Measurements from ENCODE around the gene DCAF11. TPM values are rescaled to one million over a fixed set of nuclear protein-coding genes. Genes with fewer than 3 reads are reported as not detected.
A peak's percentile ranks its signal among the peaks of the same experiment; 100 is the strongest.

The DCAF11 gene
- total and polyA plus RNA-seq, 3 donors from 2014 or later, result 67.6 to 77.4 (median 68.0) TPM

- Histone ChIP-seq H3K9me3 (no peaks in the 10 kb centered on the region), H3K27ac (peak within 1 kb of the TSS; percentile 89 to 93), H3K36me3 (ENCODE audit: low read depth, missing control alignments) (no peaks in the 10 kb centered on the region), H3K4me3 (peak within 1 kb of the TSS; percentile 84 to 87), H3K27me3 (no peaks in the 10 kb centered on the region), H3K4me1 (peaks cover 26% of the 10 kb centered on the region)
- TF ChIP-seq POLR2A (IDR thresholded peaks at IDR 0.05), result no peak
- peak; percentile 23 to 73 (median 32) for TF ChIP-seq CTCF (IDR thresholded peaks at IDR 0.05)
- intact Hi-C loops (cut with DNase I; ENCODE audit: low total_unique reads), result no loop called here
- DNase-seq, result peak; percentile 100
- WGBS, 2 donors, result 0 to 1% methylated on average over 41 to 65 of the region's 65 CpGs
These were observed 26.7 kb downstream of the DCAF11 start, which contains the start of gene EMC9 for GRCh38 chr14:24141097-24141880. Gene EMC9, minus strand, starts transcription at chr14:24141591. Its CDS starts 287 bp downstream, at chr14:24141304.

DNA sequence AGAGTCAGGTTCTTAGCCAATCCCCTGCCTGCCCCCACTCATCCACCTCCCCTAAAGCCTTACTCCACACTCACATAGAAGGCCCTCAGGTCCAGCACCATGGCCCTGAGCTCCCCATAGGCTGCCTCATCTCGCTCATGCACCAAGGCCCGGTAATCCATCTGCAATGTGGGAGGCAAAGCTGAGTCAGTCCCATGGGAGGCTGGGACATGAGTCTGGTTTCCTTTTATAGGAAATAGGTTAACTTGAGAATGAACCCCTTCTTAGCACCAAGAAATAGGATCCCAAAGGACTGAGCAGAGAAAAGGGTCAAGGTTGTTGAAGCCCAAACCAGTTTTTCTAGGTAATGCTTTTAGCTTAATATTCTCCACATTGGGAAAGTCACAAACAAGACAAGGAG is 28.9 kb downstream of the DCAF11 start:
- Histone ChIP-seq H3K9me3 (no peaks in the 10 kb centered on the region), H3K36me3 (ENCODE audit: low read depth, missing control alignments) (no peaks in the 10 kb centered on the region), H3K4me1 (peaks cover 24% of the 10 kb centered on the region), H3K27me3 (no peaks in the 10 kb centered on the region), H3K27ac (no peak overlapping the region), H3K4me3 (no peak overlapping the region)
- DNase-seq, result no peak
- intact Hi-C loops (cut with DNase I; ENCODE audit: low total_unique reads), result no loop called here
- 76 to 85% methylated on average over 2 of the region's 2 CpGs for WGBS, 2 donors
- TF ChIP-seq POLR2A (IDR thresholded peaks at IDR 0.05) (no peak), CTCF (IDR thresholded peaks at IDR 0.05) (no peak)

DNA sequence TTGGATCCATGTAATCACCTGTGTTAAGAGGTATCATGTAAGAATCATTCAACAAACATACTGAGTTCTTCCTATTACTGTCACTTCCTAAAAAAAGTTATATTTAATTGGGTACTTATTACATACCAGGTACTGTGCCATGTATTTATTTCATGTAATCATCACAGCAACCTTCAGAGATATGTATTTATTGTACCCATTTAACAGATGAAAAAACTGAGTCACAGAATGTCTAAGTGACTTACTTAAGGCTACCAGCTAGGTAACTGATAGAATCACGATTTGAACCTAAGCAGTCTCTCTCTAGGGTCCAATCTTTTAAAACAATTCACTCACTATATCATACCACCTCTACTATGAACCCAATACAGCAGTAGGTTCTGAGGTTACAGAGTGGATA is 29.9 kb downstream of the DCAF11 start:
- no peaks in the 10 kb centered on the region for H3K9me3 ChIP-seq
- H3K4me3 ChIP-seq, result no peak overlapping the region
- TF ChIP-seq CTCF (IDR thresholded peaks at IDR 0.05) (no peak), POLR2A (IDR thresholded peaks at IDR 0.05) (no peak)
- H3K27me3 ChIP-seq, result no peaks in the 10 kb centered on the region
- no peak overlapping the region for H3K27ac ChIP-seq
- no peak for DNase-seq
- intact Hi-C loops (cut with DNase I; ENCODE audit: low total_unique reads), result no loop called here
- WGBS, 2 donors, result 90 to 91% methylated on average over 1 of the region's 1 CpG
- peaks cover 27% of the 10 kb centered on the region for H3K4me1 ChIP-seq
- no peaks in the 10 kb centered on the region for H3K36me3 ChIP-seq (ENCODE audit: low read depth, missing control alignments)

DNA sequence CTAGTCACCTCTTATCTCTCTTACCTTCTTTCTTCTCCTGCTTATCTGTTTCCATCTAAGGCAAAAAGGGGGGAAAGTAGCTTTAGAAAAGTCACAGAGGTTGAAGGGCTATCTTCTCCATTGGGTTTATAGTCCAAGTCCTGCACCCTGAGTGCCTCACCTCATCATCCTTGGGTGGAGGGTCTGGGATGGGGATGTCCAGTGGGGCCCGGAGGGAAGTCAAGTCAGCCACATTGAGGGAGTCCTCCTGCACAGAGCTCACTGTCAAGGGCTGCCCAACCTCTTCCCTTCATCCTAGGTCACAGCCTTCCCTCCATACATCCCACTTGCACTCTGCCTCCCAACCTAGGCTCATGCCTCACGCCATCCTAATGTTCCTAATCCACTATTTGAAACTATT is 30.6 kb downstream of the DCAF11 start:
- Histone ChIP-seq H3K36me3 (ENCODE audit: low read depth, missing control alignments) (no peaks in the 10 kb centered on the region), H3K27ac (no peak overlapping the region), H3K9me3 (no peaks in the 10 kb centered on the region), H3K4me3 (no peak overlapping the region), H3K4me1 (peaks cover 21% of the 10 kb centered on the region), H3K27me3 (no peaks in the 10 kb centered on the region)
- 93 to 94% methylated on average over 2 of the region's 2 CpGs for WGBS, 2 donors
- TF ChIP-seq CTCF (IDR thresholded peaks at IDR 0.05) (no peak), POLR2A (IDR thresholded peaks at IDR 0.05) (no peak)
- DNase-seq, result no peak
- intact Hi-C loops (cut with DNase I; ENCODE audit: low total_unique reads), result no loop called here
